ENCODE results near the gene NLRC5.

- TF ChIP-seq POLR2A (IDR thresholded peaks at IDR 0.05) (no peak), CTCF (IDR thresholded peaks at IDR 0.05) (no peak), EP300 (IDR thresholded peaks at IDR 0.05) (no peak)
Observed at GRCh38 chr16:56971768-56972043, 17.7 kb upstream of the NLRC5 start.

Measured in tibial nerve (tissue), 4 donors.